ENCODE measurements around the gene PYGM. TPM values are rescaled to one million over a fixed set of nuclear protein-coding genes. Genes with fewer than 3 reads are reported as not detected.

PYGM gene
- total RNA-seq, 1 donor from 2014 or later = 45.7 TPM

- DNase-seq = no peak
These were observed 6.2 kb downstream of the PYGM start for GRCh38 chr11:64753380-64754123.

GRCh38 chr11:64753019-64753379 lies 6.8 kb downstream of the PYGM start:
- DNase-seq = no peak

- DNase-seq = no peak
These were observed 7.4 kb downstream of the PYGM start for GRCh38 chr11:64752175-64752970.

DNA sequence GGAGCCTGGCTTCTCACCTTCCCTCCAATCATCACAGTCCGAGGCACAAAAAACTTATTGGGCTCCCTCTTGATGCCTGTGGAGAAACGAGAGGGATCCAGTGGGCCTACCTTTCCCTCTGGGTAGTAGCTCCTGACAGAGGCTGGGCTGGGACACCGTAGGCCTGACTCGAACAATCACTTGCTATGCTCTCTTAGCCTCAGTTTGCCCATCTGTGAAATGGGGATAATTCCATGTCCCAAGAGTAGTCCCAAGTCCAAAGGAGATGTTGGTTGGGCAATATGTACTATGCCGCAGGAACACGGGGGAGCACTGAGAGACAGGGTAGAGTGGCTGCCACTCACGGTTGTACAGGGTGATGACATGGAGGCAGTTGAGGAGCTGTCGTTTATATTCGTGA lies 8.2 kb downstream of the PYGM start:
- DNase-seq = no peak

GRCh38 chr11:64751136-64751535 lies 8.6 kb downstream of the PYGM start:
- DNase-seq = no peak

- DNase-seq = no peak
These were observed 9.3 kb downstream of the PYGM start for GRCh38 chr11:64750361-64751054.

- peak; percentile 39 for DNase-seq
These were observed 11.7 kb downstream of the PYGM start for GRCh38 chr11:64747961-64748665.

DNA sequence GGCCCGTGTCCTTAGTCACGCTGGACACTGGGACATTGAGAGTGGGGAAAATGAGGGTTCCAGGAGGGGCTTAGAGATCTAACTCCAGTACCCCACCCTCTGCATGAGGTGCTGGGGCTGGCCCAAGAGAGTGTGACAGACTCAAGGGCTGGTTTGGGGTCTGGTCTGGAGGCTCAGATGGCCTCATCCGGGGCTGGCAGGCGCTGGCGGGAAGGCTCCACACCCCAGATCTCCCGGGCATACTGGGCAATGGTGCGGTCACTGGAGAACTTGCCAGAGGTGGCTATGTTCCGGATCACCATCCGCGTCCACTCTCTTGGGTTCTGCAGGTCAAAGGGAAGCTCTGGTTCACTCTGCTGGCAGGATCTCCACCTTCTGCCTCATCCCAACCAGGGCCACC lies 13.3 kb downstream of the PYGM start:
- DNase-seq = no peak

- peak; percentile 25 for DNase-seq
These were observed 14.0 kb downstream of the PYGM start for GRCh38 chr11:64745521-64746328.

DNA sequence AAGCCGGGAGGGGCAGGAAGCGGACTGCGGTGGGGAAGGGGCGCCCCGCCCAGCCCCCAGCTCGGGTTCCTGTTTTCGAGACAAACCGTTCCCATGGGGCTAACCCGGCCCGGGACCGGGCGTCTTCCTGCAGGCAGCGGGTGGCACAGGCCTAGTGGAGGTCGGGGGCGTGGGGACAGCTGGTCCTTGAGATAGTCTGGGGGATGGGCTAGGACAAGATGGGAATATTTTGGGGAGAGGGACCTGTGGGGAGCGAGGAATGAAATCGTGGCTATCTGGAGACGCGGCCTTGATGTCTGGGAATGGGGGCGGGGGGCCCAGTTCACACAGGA lies 14.6 kb downstream of the PYGM start:
- DNase-seq = no peak

- DNase-seq = no peak
These were observed 15.1 kb downstream of the PYGM start for GRCh38 chr11:64744544-64745188.

GRCh38 chr11:64743591-64744543 lies 15.9 kb downstream of the PYGM start, which contains the start of gene RASGRP2:
Gene RASGRP2 (minus strand): TSS chr11:64744142. CDS start chr11:64742866, 1,276 bp downstream.
- no peak for DNase-seq

DNA sequence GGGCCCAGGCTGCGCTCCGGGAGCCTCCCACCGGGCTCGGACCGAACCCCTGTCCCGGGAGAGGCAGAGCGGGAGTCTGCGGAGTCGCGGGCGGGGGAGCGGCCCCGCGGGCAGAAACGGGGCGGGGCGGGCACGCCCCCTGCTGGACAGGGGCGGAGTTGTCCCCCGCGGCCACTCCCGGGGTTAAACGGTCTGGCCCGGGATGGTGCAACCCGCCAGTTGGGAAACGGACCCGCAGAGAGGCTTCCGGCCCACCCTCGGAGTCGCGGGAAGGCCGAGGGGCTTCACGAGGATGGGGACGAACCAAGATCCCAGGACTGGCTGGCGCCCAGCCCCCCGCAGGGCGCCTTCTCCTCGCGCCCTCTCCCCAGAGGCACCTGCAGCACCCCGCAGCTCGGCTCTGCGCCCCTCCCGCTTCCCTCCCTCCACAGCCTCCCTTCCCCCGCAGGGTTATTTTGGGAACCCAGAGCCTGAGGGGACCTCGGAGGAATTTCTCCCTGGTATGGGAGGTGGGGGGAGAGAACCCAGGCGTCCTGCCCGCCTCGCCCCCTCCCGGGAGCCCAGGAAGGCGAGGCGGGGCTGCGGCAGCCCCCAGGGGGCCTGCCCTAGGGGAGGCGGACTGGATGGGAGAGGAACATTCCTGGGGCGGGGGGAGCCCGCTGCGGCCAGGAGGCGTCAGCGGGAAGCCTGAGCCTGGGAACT lies 16.7 kb downstream of the PYGM start:
- no peak for DNase-seq

DNA sequence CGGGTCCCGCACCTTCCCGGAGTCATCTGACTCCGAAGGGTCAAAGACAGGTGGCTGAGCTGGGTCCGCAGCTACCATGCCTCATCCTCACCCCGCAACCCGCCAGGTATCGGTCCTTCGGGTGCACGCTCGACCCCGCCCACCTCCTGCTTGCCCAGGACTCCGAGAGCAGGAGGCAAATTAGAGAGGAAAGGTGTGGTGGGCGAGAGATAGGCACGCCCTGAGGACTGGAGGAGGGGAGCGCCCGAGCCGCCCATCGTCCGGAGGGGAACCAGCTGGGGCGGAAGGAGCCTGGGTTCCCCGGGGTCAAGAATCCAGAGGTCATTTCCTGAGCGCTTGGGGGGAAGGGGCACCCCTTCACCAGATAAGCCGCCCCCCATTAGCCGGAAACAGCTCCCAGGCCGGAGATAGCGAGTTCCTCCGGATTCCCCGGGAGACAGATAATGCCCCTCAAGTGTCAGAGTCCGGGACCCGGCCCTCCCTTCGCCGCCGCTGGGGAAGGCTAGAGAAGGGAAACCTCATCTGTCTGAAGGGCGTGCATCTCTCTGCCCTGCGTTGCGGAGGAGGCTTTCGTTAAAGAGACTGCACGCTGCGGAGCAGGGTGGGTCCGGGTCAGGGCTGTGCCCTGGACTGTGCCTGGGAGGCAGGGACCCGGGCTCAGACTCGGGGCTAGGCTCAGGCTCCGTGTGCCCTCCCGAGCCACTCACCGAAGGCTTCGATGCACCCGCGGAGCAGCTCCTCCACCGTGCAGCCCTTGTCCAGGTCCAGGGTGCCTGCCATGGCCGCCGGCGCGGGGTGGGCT lies 17.5 kb downstream of the PYGM start:
- no peak for DNase-seq

GRCh38 chr11:64741375-64742086 lies 18.2 kb downstream of the PYGM start:
- DNase-seq = no peak

DNA sequence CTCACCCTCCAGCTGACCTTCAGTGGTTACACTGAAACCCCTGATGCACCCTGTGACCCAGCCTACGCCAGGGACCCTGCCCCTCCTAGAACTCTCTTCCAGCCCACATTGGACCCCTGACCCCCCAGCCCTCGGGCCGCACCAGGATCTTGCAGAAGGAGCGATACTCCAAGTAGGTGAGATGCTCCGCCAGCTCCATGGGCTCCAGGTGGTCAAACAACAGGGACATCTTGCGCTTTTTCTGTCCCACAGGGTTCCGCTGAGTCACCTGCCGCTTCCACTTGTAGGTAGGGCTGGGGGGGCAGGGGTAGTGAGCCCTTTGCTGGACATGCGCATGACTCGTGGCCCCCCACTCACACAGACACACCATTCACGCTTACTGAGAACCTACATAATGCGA lies 19.9 kb downstream of the PYGM start:
- no peak for DNase-seq

DNA sequence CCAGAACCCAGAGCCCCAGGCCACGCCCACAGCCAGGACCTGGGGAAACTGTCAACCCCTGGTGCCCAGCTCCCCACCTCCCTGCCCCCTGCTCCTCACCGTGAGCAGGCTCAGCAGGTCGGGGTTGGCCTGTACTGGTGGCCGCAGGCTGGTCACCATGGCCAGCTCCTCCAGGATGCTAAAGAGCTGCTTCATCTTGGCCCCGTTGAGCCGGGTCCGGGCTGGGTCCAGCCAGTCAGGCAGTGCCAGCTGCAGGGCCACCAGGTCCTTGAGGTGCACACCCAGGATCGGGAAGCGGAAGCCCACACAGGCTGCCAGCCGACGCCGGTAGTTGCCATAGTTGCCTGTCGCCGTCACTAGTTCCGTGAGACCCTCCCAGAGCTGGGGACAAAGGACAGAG lies 23.1 kb downstream of the PYGM start:
- DNase-seq = no peak

Data from skin of body (tissue), 2 donors.